ENCODE data around the gene KLRG1.

GRCh38 chr12:9036227-9036626 lies 46.9 kb downstream of the KLRG1 start:
- TF ChIP-seq GLIS3 (CRISPR knock-in tag; IDR thresholded peaks at IDR 0.05) (no peak), CREB5 (CRISPR knock-in tag; IDR thresholded peaks at IDR 0.05; ENCODE audit: low read depth) (no peak), ZFP3 (CRISPR knock-in tag; IDR thresholded peaks at IDR 0.05) (no peak), ESRRG (CRISPR knock-in tag; IDR thresholded peaks at IDR 0.05) (no peak), ZNF565 (CRISPR knock-in tag; conservative IDR thresholded peaks at IDR 0.05; ENCODE audit: low read depth) (no peak), RARB (CRISPR knock-in tag; IDR thresholded peaks at IDR 0.05) (no peak), OSR1 (CRISPR knock-in tag; IDR thresholded peaks at IDR 0.05) (no peak), TCF4 (CRISPR knock-in tag; IDR thresholded peaks at IDR 0.05; ENCODE audit: borderline replicate concordance) (no peak), BACH2 (CRISPR knock-in tag; IDR thresholded peaks at IDR 0.05; ENCODE audit: borderline replicate concordance) (no peak), CSRNP3 (CRISPR knock-in tag; IDR thresholded peaks at IDR 0.05) (no peak), ZC3H10 (CRISPR knock-in tag; IDR thresholded peaks at IDR 0.05) (no peak)

Data from SK-N-SH treated with all-trans-retinoic acid at 6 μM for 48 hours (cell line).